ENCODE data around the gene PASK. TPM values are rescaled to one million over a fixed set of nuclear protein-coding genes. Genes with fewer than 3 reads are reported as not detected.

Gene PASK
- total and polyA plus RNA-seq, 2 experiments from 2014 or later: 2.5 to 8.8 TPM

- Histone ChIP-seq H3K4me2 (no peak overlapping the region), H3K36me3 (replicated peaks; ENCODE audit: insufficient read depth, low read depth) (no peaks in the 10 kb centered on the region), H3K4me1 (ENCODE audit: insufficient read depth) (no peaks in the 10 kb centered on the region), H3K4me3 (no peak overlapping the region), H3K27ac (no peak overlapping the region), H4K20me1 (ENCODE audit: insufficient read depth, poor library complexity, severe bottlenecking) (no peaks in the 10 kb centered on the region), H2AFZ (no peak overlapping the region), H3K9me3 (ENCODE audit: low read depth) (no peaks in the 10 kb centered on the region), H3K9me2 (replicated peaks; ENCODE audit: insufficient read depth) (no peaks in the 10 kb centered on the region), H3K27me3 (no peaks in the 10 kb centered on the region), H3K79me2 (no peaks in the 10 kb centered on the region)
- DNase-seq (ENCODE audit: low spot score): no peak
- WGBS (ENCODE audit: low lambda C conversion rate, missing lambda C conversion rate): 86% methylated on average over 18 of the region's 18 CpGs
- TF ChIP-seq, protein P1, sequence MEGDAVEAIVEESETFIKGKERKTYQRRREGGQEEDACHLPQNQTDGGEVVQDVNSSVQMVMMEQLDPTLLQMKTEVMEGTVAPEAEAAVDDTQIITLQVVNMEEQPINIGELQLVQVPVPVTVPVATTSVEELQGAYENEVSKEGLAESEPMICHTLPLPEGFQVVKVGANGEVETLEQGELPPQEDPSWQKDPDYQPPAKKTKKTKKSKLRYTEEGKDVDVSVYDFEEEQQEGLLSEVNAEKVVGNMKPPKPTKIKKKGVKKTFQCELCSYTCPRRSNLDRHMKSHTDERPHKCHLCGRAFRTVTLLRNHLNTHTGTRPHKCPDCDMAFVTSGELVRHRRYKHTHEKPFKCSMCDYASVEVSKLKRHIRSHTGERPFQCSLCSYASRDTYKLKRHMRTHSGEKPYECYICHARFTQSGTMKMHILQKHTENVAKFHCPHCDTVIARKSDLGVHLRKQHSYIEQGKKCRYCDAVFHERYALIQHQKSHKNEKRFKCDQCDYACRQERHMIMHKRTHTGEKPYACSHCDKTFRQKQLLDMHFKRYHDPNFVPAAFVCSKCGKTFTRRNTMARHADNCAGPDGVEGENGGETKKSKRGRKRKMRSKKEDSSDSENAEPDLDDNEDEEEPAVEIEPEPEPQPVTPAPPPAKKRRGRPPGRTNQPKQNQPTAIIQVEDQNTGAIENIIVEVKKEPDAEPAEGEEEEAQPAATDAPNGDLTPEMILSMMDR (IDR thresholded peaks at IDR 0.05; ENCODE audit: poor library complexity): no peak
- no peak for TF ChIP-seq EZH2 (IDR thresholded peaks at IDR 0.05; ENCODE audit: borderline replicate concordance)
- TF ChIP-seq EZH2phosphoT487 (IDR thresholded peaks at IDR 0.05; ENCODE audit: low read depth, severe bottlenecking, unreplicated experiment): no peak
Measured at GRCh38 chr2:241080405-241081189, 68.7 kb downstream of the PASK start.

- no peak for DNase-seq (ENCODE audit: low spot score)
- no peaks in the 10 kb centered on the region for H3K27me3 ChIP-seq
- WGBS (ENCODE audit: low lambda C conversion rate, missing lambda C conversion rate): 94% methylated on average over 16 of the region's 16 CpGs
Measured at GRCh38 chr2:241074901-241075540, 74.3 kb downstream of the PASK start.

DNA sequence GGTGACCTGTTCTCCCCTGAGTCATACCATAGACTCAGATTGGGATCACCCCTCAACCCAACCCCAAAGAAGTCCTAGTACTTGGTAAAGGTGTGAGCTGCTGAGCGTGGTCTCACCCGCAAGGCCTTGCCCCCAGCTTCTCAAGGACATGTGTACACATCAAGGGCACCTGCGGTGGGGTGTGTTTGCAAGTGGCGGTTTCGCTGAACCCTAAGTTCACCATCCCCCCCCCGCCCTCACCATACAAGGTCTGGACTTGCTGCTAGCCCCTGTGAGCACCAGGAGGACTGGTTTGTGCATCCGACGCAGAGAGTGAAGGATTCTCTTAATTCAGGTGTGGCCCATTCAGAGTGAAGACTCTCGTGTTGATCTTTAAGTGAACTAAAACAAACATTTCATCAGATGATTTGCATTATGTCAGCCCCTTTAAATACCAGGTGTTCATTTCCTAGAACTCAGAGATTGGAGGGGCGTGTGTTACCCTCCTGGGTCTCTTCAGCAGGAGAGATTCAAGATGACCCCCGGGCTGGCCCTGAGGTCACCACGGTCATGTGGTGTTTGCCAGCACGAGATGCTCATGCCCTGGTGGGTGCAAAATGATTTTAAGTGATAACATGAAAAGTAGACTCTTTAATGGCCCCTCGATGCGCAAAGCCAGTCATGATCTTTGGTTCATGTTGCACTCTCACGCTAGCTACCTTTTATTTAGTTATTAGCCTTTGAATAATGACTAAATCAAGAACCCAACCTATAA, 75.0 kb downstream of the PASK start:
- Histone ChIP-seq H3K4me3 (no peak overlapping the region), H3K27ac (no peak overlapping the region), H3K79me2 (no peaks in the 10 kb centered on the region), H3K9me2 (replicated peaks; ENCODE audit: insufficient read depth) (no peaks in the 10 kb centered on the region), H2AFZ (no peak overlapping the region), H3K36me3 (replicated peaks; ENCODE audit: insufficient read depth, low read depth) (no peaks in the 10 kb centered on the region), H3K4me2 (no peak overlapping the region), H4K20me1 (ENCODE audit: insufficient read depth, poor library complexity, severe bottlenecking) (no peaks in the 10 kb centered on the region), H3K27me3 (no peaks in the 10 kb centered on the region), H3K4me1 (ENCODE audit: insufficient read depth) (no peaks in the 10 kb centered on the region), H3K9me3 (ENCODE audit: low read depth) (no peaks in the 10 kb centered on the region)
- TF ChIP-seq, protein P1 (IDR thresholded peaks at IDR 0.05; ENCODE audit: poor library complexity): no peak
- TF ChIP-seq EZH2 (IDR thresholded peaks at IDR 0.05; ENCODE audit: borderline replicate concordance) (no peak), EZH2phosphoT487 (IDR thresholded peaks at IDR 0.05; ENCODE audit: low read depth, severe bottlenecking, unreplicated experiment) (no peak)
- DNase-seq (ENCODE audit: low spot score): no peak
- 90% methylated on average over 16 of the region's 16 CpGs for WGBS (ENCODE audit: low lambda C conversion rate, missing lambda C conversion rate)

More at GRCh38 chr2:241074901-241075540, 74.3 kb downstream of the PASK start:
- Histone ChIP-seq H3K9me2 (replicated peaks; ENCODE audit: insufficient read depth) (no peaks in the 10 kb centered on the region), H3K4me1 (ENCODE audit: insufficient read depth) (no peaks in the 10 kb centered on the region), H3K4me3 (no peak overlapping the region), H3K36me3 (replicated peaks; ENCODE audit: insufficient read depth, low read depth) (no peaks in the 10 kb centered on the region), H3K79me2 (no peaks in the 10 kb centered on the region), H2AFZ (no peak overlapping the region), H4K20me1 (ENCODE audit: insufficient read depth, poor library complexity, severe bottlenecking) (no peaks in the 10 kb centered on the region), H3K4me2 (no peak overlapping the region), H3K27ac (no peak overlapping the region), H3K9me3 (ENCODE audit: low read depth) (no peaks in the 10 kb centered on the region)
- TF ChIP-seq, protein P1 (IDR thresholded peaks at IDR 0.05; ENCODE audit: poor library complexity): no peak
- TF ChIP-seq EZH2 (IDR thresholded peaks at IDR 0.05; ENCODE audit: borderline replicate concordance) (no peak), EZH2phosphoT487 (IDR thresholded peaks at IDR 0.05; ENCODE audit: low read depth, severe bottlenecking, unreplicated experiment) (no peak)

Measured in hepatocyte (in vitro differentiated cells).